Sigmoid colon (tissue), 4 donors: Measurements from ENCODE around the gene WFIKKN1.

ENCODE experiments used
- POLR2AphosphoS5 ChIP-seq, 4 donors: sonication (generic); formaldehyde crosslinking; IDR thresholded peaks; one replicate each; pipeline ENCODE4 v1.6.1; 2017; ENCODE audit warnings: antibody characterized with exemption in 4 of 4
- TF ChIP-seq, protein P1 (sequence below), 4 experiments: fragments of 450-650 bp in 3 of 4; fragments of 200-600 bp in 1 of 4; IDR thresholded peaks; one replicate each; pipeline ENCODE4 v1.5.1; 2016 to 2019; ENCODE audit warnings: antibody characterized with exemption in 4 of 4, mild to moderate bottlenecking in 3 of 4, moderate library complexity in 2 of 4

DNA sequence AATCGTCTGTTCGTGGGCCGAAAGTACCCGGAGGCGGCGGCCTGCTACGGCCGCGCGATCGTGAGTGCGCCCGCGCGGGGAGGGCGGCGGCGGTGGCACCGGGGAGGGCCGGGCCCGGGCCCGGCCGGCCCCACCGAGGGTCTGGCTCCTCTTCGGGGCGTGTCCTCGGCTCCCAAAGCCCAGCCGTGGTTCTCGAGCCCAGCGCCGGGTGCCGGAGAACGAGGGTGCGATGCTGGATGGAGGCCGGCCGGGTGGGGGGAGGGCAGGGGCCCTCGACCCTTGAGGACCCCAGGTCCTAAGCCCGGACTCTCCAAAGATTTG lies 49.8 kb downstream of the WFIKKN1 start:
- TF ChIP-seq, protein P1, sequence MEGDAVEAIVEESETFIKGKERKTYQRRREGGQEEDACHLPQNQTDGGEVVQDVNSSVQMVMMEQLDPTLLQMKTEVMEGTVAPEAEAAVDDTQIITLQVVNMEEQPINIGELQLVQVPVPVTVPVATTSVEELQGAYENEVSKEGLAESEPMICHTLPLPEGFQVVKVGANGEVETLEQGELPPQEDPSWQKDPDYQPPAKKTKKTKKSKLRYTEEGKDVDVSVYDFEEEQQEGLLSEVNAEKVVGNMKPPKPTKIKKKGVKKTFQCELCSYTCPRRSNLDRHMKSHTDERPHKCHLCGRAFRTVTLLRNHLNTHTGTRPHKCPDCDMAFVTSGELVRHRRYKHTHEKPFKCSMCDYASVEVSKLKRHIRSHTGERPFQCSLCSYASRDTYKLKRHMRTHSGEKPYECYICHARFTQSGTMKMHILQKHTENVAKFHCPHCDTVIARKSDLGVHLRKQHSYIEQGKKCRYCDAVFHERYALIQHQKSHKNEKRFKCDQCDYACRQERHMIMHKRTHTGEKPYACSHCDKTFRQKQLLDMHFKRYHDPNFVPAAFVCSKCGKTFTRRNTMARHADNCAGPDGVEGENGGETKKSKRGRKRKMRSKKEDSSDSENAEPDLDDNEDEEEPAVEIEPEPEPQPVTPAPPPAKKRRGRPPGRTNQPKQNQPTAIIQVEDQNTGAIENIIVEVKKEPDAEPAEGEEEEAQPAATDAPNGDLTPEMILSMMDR (IDR thresholded peaks at IDR 0.05): no peak
- no peak for TF ChIP-seq POLR2AphosphoS5 (IDR thresholded peaks at IDR 0.05)
